Activated CD4-positive, alpha-beta T cell treated with anti-CD3 and anti-CD28 coated beads, Interleukin-2, amount 10 ng/mL, durations not matched to agents 7 days and 5 days (primary cell): ENCODE measurements around the gene RCAN3. TPM values are rescaled to one million over a fixed set of nuclear protein-coding genes. Genes with fewer than 3 reads are reported as not detected.
"Not testable (repeated sequence)": the region's sequence is repeated elsewhere in the genome, so short reads cannot be mapped to it uniquely, and the experiment has no call there.

Experiments used
- CTCF ChIA-PET: fragments of 350-600 bp; sonication (Branson Sonifier 250); formaldehyde crosslinking; loops from one replicate; lab custom pipeline; 2021; ENCODE audit warnings: antibody characterized with exemption; lab: Charles Lee
- POLR2A ChIA-PET: fragments of 350-600 bp; sonication (Branson Sonifier 250); formaldehyde crosslinking; loops from one replicate; lab custom pipeline; 2021; ENCODE audit warnings: antibody characterized with exemption; lab: Charles Lee
- DNase-seq: peaks from one replicate; pipeline ENCODE4 v3.0.0-alpha.2; 2020
- H3K27ac Mint-ChIP-seq: one replicate; pipeline ENCODE4 v1.8.0; 2021; ENCODE audit warnings: mild to moderate bottlenecking, moderate library complexity, mixed read lengths
- H3K27me3 Mint-ChIP-seq: one replicate; pipeline ENCODE4 v1.8.0; 2021; ENCODE audit warnings: mixed read lengths
- H3K36me3 Mint-ChIP-seq: one replicate; pipeline ENCODE4 v1.8.0; 2021; ENCODE audit warnings: low read depth, mixed read lengths
- H3K4me1 Mint-ChIP-seq: one replicate; pipeline ENCODE4 v1.8.0; 2021; ENCODE audit warnings: mixed read lengths
- H3K4me3 Mint-ChIP-seq: one replicate; pipeline ENCODE4 v1.8.0; 2021; ENCODE audit warnings: mild to moderate bottlenecking, moderate library complexity, mixed read lengths
- H3K9me3 Mint-ChIP-seq: one replicate; pipeline ENCODE4 v1.8.0; 2021; ENCODE audit warnings: mixed read lengths
- total RNA-seq, 2 experiments: library from RNA; stranded (reverse); gene quantifications; one replicate each; pipeline ENCODE4 v1.2.3, GENCODE V29; 2021

The RCAN3 gene
- total RNA-seq, 2 experiments from 2014 or later = 96.8 to 100 TPM

- Mint-ChIP-seq H3K36me3 (peaks cover 61% of the 10 kb centered on the region), H3K9me3 (peaks cover 3% of the 10 kb centered on the region), H3K4me1 (peaks cover 39% of the 10 kb centered on the region), H3K27me3 (no peaks in the 10 kb centered on the region), H3K27ac (no peak overlapping the region), H3K4me3 (no peak overlapping the region)
- ChIA-PET CTCF (interaction anchor here (0.7 to 1.2 kb wide), 5 partner anchors 9 to 103 kb away, joined by 3 to 8 read pairs (median 3); partner anchors contain the start of gene NIPAL3), POLR2A (interaction anchor here (0.7 kb wide), 1 partner anchor 128 kb away, joined by 5 read pairs; no protein-coding TSS in a partner anchor)
- DNase-seq = no peak
These were observed 15.3 kb downstream of the RCAN3 start for GRCh38 chr1:24517898-24518297.

GRCh38 chr1:24520282-24520681, 17.6 kb downstream of the RCAN3 start:
- peaks cover 51% of the 10 kb centered on the region for H3K36me3 Mint-ChIP-seq
- peaks cover 30% of the 10 kb centered on the region for H3K4me1 Mint-ChIP-seq
- POLR2A ChIA-PET, H3K27me3 Mint-ChIP-seq, CTCF ChIA-PET, H3K4me3 Mint-ChIP-seq, DNase-seq, H3K27ac Mint-ChIP-seq, H3K9me3 Mint-ChIP-seq: not testable (repeated sequence)

- POLR2A ChIA-PET = no interaction called here
- peaks cover 46% of the 10 kb centered on the region for H3K4me1 Mint-ChIP-seq
- CTCF ChIA-PET = interaction anchor here (0.9 to 1.5 kb wide), 6 partner anchors 9 to 134 kb away, joined by 3 to 6 read pairs (median 4); partner anchors contain the start of gene NIPAL3
These were observed 23.0 kb downstream of the RCAN3 start for GRCh38 chr1:24525606-24526005.

GRCh38 chr1:24526045-24526444, 23.4 kb downstream of the RCAN3 start:
- Mint-ChIP-seq H3K4me1 (peaks cover 45% of the 10 kb centered on the region), H3K27me3 (no peaks in the 10 kb centered on the region), H3K4me3 (no peak overlapping the region), H3K36me3 (peaks cover 45% of the 10 kb centered on the region), H3K27ac (no peak overlapping the region), H3K9me3 (no peaks in the 10 kb centered on the region)
- POLR2A ChIA-PET = no interaction called here
- CTCF ChIA-PET = interaction anchor here (0.5 to 1.8 kb wide), 9 partner anchors 10 to 135 kb away, joined by 3 to 10 read pairs (median 5); partner anchors contain the start of gene NIPAL3
- no peak for DNase-seq

More at GRCh38 chr1:24525606-24526005, 23.0 kb downstream of the RCAN3 start:
- no peaks in the 10 kb centered on the region for H3K9me3 Mint-ChIP-seq
- H3K36me3 Mint-ChIP-seq = peaks cover 47% of the 10 kb centered on the region
- peak overlapping the region; percentile 42 for H3K27ac Mint-ChIP-seq
- DNase-seq = no peak
- no peak overlapping the region for H3K4me3 Mint-ChIP-seq
- no peaks in the 10 kb centered on the region for H3K27me3 Mint-ChIP-seq

GRCh38 chr1:24526940-24527542, 24.4 kb downstream of the RCAN3 start:
- H3K4me1 Mint-ChIP-seq = peaks cover 52% of the 10 kb centered on the region
- peak; percentile 58 for DNase-seq
- H3K27ac Mint-ChIP-seq = no peak overlapping the region
- H3K27me3 Mint-ChIP-seq = no peaks in the 10 kb centered on the region
- H3K9me3 Mint-ChIP-seq = no peaks in the 10 kb centered on the region
- no peak overlapping the region for H3K4me3 Mint-ChIP-seq
- POLR2A ChIA-PET = no interaction called here
- CTCF ChIA-PET = interaction anchor here (0.8 to 2.4 kb wide), 10 partner anchors 9 to 135 kb away, joined by 3 to 10 read pairs (median 6); partner anchors contain the start of gene NIPAL3
- H3K36me3 Mint-ChIP-seq = peaks cover 51% of the 10 kb centered on the region

- ChIA-PET POLR2A (no interaction called here), CTCF (interaction anchor here (0.8 to 2.4 kb wide), 3 partner anchors 25 to 113 kb away, joined by 3 to 7 read pairs (median 4); partner anchors contain the start of gene NIPAL3)
- Mint-ChIP-seq H3K9me3 (no peaks in the 10 kb centered on the region), H3K27me3 (no peaks in the 10 kb centered on the region), H3K27ac (no peak overlapping the region), H3K4me1 (peaks cover 59% of the 10 kb centered on the region), H3K4me3 (no peak overlapping the region), H3K36me3 (peaks cover 53% of the 10 kb centered on the region)
- DNase-seq = no peak
These were observed 26.1 kb downstream of the RCAN3 start for GRCh38 chr1:24528744-24529143.

GRCh38 chr1:24529292-24529691, 26.7 kb downstream of the RCAN3 start:
- H3K9me3 Mint-ChIP-seq, DNase-seq, CTCF ChIA-PET, POLR2A ChIA-PET, H3K27me3 Mint-ChIP-seq, H3K27ac Mint-ChIP-seq, H3K4me3 Mint-ChIP-seq: not testable (repeated sequence)
- Mint-ChIP-seq H3K4me1 (peaks cover 63% of the 10 kb centered on the region), H3K36me3 (peaks cover 59% of the 10 kb centered on the region)

GRCh38 chr1:24535021-24535424, 32.4 kb downstream of the RCAN3 start:
- Mint-ChIP-seq H3K4me1 (peaks cover 70% of the 10 kb centered on the region), H3K9me3 (no peaks in the 10 kb centered on the region), H3K27me3 (no peaks in the 10 kb centered on the region), H3K27ac (peak overlapping the region; percentile 93), H3K36me3 (peaks cover 76% of the 10 kb centered on the region), H3K4me3 (peak overlapping the region; percentile 83)
- peak; percentile 83 for DNase-seq
- ChIA-PET CTCF (interaction anchor here (0.5 to 2.1 kb wide), 6 partner anchors 8 to 118 kb away, joined by 3 to 10 read pairs (median 4); no protein-coding TSS in a partner anchor), POLR2A (no interaction called here)

GRCh38 chr1:24535778-24536177, 33.1 kb downstream of the RCAN3 start:
- peak overlapping the region; percentile 93 for H3K27ac Mint-ChIP-seq
- POLR2A ChIA-PET = interaction anchor here (0.5 kb wide), 1 partner anchor 952 kb away, joined by 3 read pairs; no protein-coding TSS in a partner anchor
- DNase-seq = no peak
- peaks cover 75% of the 10 kb centered on the region for H3K4me1 Mint-ChIP-seq
- no peaks in the 10 kb centered on the region for H3K27me3 Mint-ChIP-seq
- peaks cover 76% of the 10 kb centered on the region for H3K36me3 Mint-ChIP-seq
- CTCF ChIA-PET = interaction anchor here (0.5 to 2.1 kb wide), 7 partner anchors 9 to 697 kb away, joined by 3 to 10 read pairs (median 3); partner anchors contain the start of gene NIPAL3
- H3K4me3 Mint-ChIP-seq = peak overlapping the region; percentile 83
- H3K9me3 Mint-ChIP-seq = no peaks in the 10 kb centered on the region

- Mint-ChIP-seq H3K27me3 (no peaks in the 10 kb centered on the region), H3K27ac (peak overlapping the region; percentile 93), H3K4me3 (peak overlapping the region; percentile 83), H3K36me3 (peaks cover 75% of the 10 kb centered on the region), H3K9me3 (no peaks in the 10 kb centered on the region), H3K4me1 (peaks cover 79% of the 10 kb centered on the region)
- ChIA-PET POLR2A (no interaction called here), CTCF (interaction anchor here (0.7 to 2.1 kb wide), 5 partner anchors 10 to 1500 kb away, joined by 3 to 10 read pairs (median 3); partner anchors contain the start of gene NIPAL3)
- DNase-seq = peak; percentile 72
These were observed 33.8 kb downstream of the RCAN3 start for GRCh38 chr1:24536391-24536840.

- H3K4me3 Mint-ChIP-seq = peak overlapping the region; percentile 26
- no peaks in the 10 kb centered on the region for H3K9me3 Mint-ChIP-seq
- DNase-seq = no peak
- H3K36me3 Mint-ChIP-seq = peaks cover 48% of the 10 kb centered on the region
- H3K27me3 Mint-ChIP-seq = no peaks in the 10 kb centered on the region
- H3K4me1 Mint-ChIP-seq = peaks cover 75% of the 10 kb centered on the region
- POLR2A ChIA-PET = interaction anchor here (0.6 kb wide), 1 partner anchor 15 kb away, joined by 4 read pairs; no protein-coding TSS in a partner anchor
- peak overlapping the region; percentile 77 for H3K27ac Mint-ChIP-seq
- CTCF ChIA-PET = interaction anchor here (0.6 to 4.4 kb wide), 8 partner anchors 13 to 408 kb away, joined by 3 to 18 read pairs (median 4); partner anchors contain the start of genes NIPAL3 and STPG1
These were observed 37.6 kb downstream of the RCAN3 start for GRCh38 chr1:24540051-24540905.
